HepG2 (cell line): Measurements from ENCODE around the gene C16orf90. TPM values are rescaled to one million over a fixed set of nuclear protein-coding genes. Genes with fewer than 3 reads are reported as not detected.

Experiments used
- GRHL1 ChIP-seq: sonication (generic); formaldehyde crosslinking; conservative IDR thresholded peaks from 2 replicates; pipeline ENCODE4 v1.8.0; 2022; ENCODE audit warnings: missing genetic modification reagents
- HNF4G ChIP-seq, 2 experiments: sonication (generic) in 1 of 2; formaldehyde crosslinking in 1 of 2; IDR thresholded peaks; 2 replicates each; pipeline versions ENCODE4 v1.4.0 to v1.6.1; 2011 to 2020; ENCODE audit warnings: borderline replicate concordance in 2 of 2, low read depth in 2 of 2, mild to moderate bottlenecking in 2 of 2, low read length in 1 of 2, missing genetic modification reagents in 1 of 2, moderate library complexity in 1 of 2
- HNRNPL ChIP-seq: fragments of 200-400 bp; formaldehyde crosslinking; IDR thresholded peaks from 2 replicates; pipeline ENCODE4 v1.6.1; 2017; ENCODE audit warnings: mild to moderate bottlenecking, low read depth, low read length
- JUND ChIP-seq: sonication (generic); formaldehyde crosslinking; IDR thresholded peaks from 2 replicates; pipeline ENCODE4 v1.8.0; 2022; ENCODE audit warnings: mild to moderate bottlenecking, missing genetic modification reagents
- NCOA1 ChIP-seq: sonication (generic); formaldehyde crosslinking; IDR thresholded peaks from 2 replicates; pipeline ENCODE4 v1.9.0; 2021; ENCODE audit warnings: missing genetic modification reagents
- NFE2 ChIP-seq: sonication (generic); formaldehyde crosslinking; IDR thresholded peaks from 2 replicates; pipeline ENCODE4 v1.4.0; 2020; ENCODE audit warnings: missing genetic modification reagents
- NFIC ChIP-seq: IDR thresholded peaks from 2 replicates; pipeline ENCODE4 v1.6.1; 2012; ENCODE audit warnings: mild to moderate bottlenecking, low read length, inconsistent platforms
- PHF5A ChIP-seq: IDR thresholded peaks from one replicate; pipeline ENCODE4 v1.6.1; 2018; ENCODE audit warnings: low read depth, missing genetic modification reagents; ENCODE audit not compliant: unreplicated experiment
- PRPF4 ChIP-seq: fragments of 200-400 bp; formaldehyde crosslinking; IDR thresholded peaks from 2 replicates; pipeline ENCODE4 v1.6.1; 2016; ENCODE audit warnings: low read length, low read depth; ENCODE audit not compliant: poor library complexity, severe bottlenecking
- SKI ChIP-seq: fragments of 450-650 bp; IDR thresholded peaks from one replicate; pipeline ENCODE4 v1.6.1; 2018; ENCODE audit warnings: mild to moderate bottlenecking; ENCODE audit not compliant: partially characterized antibody
- SRSF9 ChIP-seq: fragments of 200-400 bp; formaldehyde crosslinking; IDR thresholded peaks from 2 replicates; pipeline ENCODE4 v1.6.1; 2018; ENCODE audit warnings: borderline replicate concordance, mild to moderate bottlenecking, low read depth, low read length; ENCODE audit not compliant: insufficient read depth, poor library complexity, severe bottlenecking
- TAF1 ChIP-seq: sonication (generic); formaldehyde crosslinking; IDR thresholded peaks from 2 replicates; pipeline ENCODE4 v1.4.0; 2020; ENCODE audit warnings: missing genetic modification reagents
- ZBTB21 ChIP-seq: sonication (generic); formaldehyde crosslinking; IDR thresholded peaks from 2 replicates; pipeline ENCODE4 v1.4.0; 2020; ENCODE audit warnings: missing genetic modification reagents
- ZC3H13 ChIP-seq: sonication (generic); formaldehyde crosslinking; IDR thresholded peaks from 2 replicates; pipeline ENCODE4 v1.8.1; 2023; ENCODE audit warnings: mild to moderate bottlenecking, missing genetic modification reagents, moderate library complexity
- ZIK1 ChIP-seq: sonication (generic); formaldehyde crosslinking; IDR thresholded peaks from 2 replicates; pipeline ENCODE4 v1.5.0; 2020; ENCODE audit warnings: mild to moderate bottlenecking, low read depth, missing genetic modification reagents, borderline replicate concordance
- ZNF3 ChIP-seq: IDR thresholded peaks from 2 replicates; pipeline ENCODE4 v1.7.0; 2017; ENCODE audit warnings: inconsistent platforms
- ZNF326 ChIP-seq: sonication (generic); formaldehyde crosslinking; IDR thresholded peaks from 2 replicates; pipeline ENCODE4 v1.4.0; 2020; ENCODE audit warnings: missing genetic modification reagents, borderline replicate concordance
- ZNF331 ChIP-seq: sonication (generic); formaldehyde crosslinking; IDR thresholded peaks from 2 replicates; pipeline ENCODE4 v1.4.0; 2020; ENCODE audit warnings: missing genetic modification reagents
- ZNF44 ChIP-seq: sonication (generic); formaldehyde crosslinking; IDR thresholded peaks from 2 replicates; pipeline ENCODE4 v1.5.1; 2020; ENCODE audit warnings: mild to moderate bottlenecking, missing genetic modification reagents
- ZNF543 ChIP-seq: sonication (generic); formaldehyde crosslinking; IDR thresholded peaks from 2 replicates; pipeline ENCODE4 v1.4.0; 2020; ENCODE audit warnings: mild to moderate bottlenecking, missing genetic modification reagents
- ZSCAN9 ChIP-seq: IDR thresholded peaks from 2 replicates; pipeline ENCODE4 v1.6.1; 2016; ENCODE audit warnings: borderline replicate concordance
- polyA plus RNA-seq, 8 experiments: library from polyadenylated mRNA; depleted of rRNA in 3 of 8; stranded (reverse) in 7 of 8; unstranded in 1 of 8; fragments of >200 nt; fragmentation: Illumina TruSeq in 4 of 8; extraction: Trizol in 4 of 8; gene quantifications; 2 replicates each; pipeline versions ENCODE4 v1.2.1 to v1.2.3, GENCODE V29; 2011 to 2016; ENCODE audit warnings: low read depth in 4 of 8, missing spikeins in 1 of 8, mixed read lengths in 1 of 8; ENCODE audit not compliant: insufficient read depth in 1 of 8
- total RNA-seq, 5 experiments: library from RNA; depleted of rRNA; stranded (reverse); fragments of >200 nt; fragmentation: Illumina TruSeq; extraction: Trizol; gene quantifications; 2 replicates each; pipeline ENCODE4 v1.2.3, GENCODE V29; 2016; ENCODE audit warnings: low read depth in 1 of 5

Gene C16orf90
- total and polyA plus RNA-seq, 2 of the 13 experiments (the other 11 are each of a cell fraction or from before 2014, with no cell fraction given): not detected

DNA sequence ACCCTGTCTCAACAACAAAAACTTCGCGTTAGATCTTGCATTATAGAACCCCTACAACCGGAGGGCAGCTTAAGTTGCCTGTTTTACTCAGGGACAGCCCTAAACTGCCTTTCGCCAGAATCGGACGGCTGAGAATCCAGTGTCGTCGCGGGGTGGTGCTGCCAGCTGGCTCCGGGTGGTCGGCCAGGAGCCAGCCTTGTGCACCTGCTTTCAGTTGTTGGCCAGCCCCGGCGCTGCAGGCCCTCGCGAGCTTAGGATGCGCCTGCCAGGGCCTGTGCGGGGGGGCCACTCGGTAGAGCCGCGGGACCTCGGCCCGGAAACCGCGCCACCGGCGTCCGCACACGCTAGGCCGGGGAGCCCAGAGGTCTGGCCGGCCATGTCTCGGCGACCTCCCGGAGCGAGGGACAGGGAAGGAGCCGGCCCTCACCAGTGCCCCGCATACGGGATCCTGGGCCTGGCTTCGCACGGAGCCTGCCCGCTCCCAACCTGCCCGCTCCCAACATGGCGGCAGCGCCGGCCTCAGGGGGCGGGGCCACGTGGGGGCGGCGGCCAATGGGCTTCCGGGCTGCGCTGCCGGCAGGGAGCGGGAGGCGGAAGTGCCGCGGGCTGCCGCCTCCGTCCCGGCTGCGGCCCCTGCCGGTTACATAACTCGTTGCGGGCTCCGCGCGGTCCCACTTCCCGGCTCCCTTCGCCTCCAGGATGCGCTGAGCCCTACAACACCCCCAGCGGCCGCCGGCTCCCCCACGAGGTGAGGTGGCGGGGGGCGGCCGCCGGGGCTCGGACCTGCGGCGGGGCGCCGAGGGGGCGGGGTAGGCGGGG, 37.6 kb downstream of the C16orf90 start (continued):
- TF ChIP-seq ZIK1 (CRISPR knock-in tag) (peak; percentile 55; the same call in 1 of the 2 replicates), HNF4G (IDR thresholded peaks at IDR 0.05; ENCODE audit: borderline replicate concordance, low read depth, low read length) (no peak), HNF4G (CRISPR knock-in tag; IDR thresholded peaks at IDR 0.05; ENCODE audit: borderline replicate concordance, low read depth) (no peak), NFE2 (no peak), HNRNPL (0 out of 2 replicates have a peak, but pooled peaks have one; percentile 33), ZNF326 (CRISPR knock-in tag) (no peak), GRHL1 (CRISPR knock-in tag) (no peak), NCOA1 (no peak), ZC3H13 (CRISPR knock-in tag) (peak; percentile 66; the same call in 1 of the 2 replicates), ZNF3 (CRISPR knock-in tag) (0 out of 2 replicates have a peak, but pooled peaks have one; percentile 9), TAF1 (peak; percentile 77), ZBTB21 (CRISPR knock-in tag) (no peak), ZNF331 (peak; percentile 43; the same call in 1 of the 2 replicates), PRPF4 (no peak), SRSF9 (no peak), ZNF44 (no peak; the same call in 1 of the 2 replicates), ZSCAN9 (peak; percentile 67; the same call in 1 of the 2 replicates), SKI (peak; percentile 53), NFIC (no peak), ZNF543 (peak; percentile 84; the same call in 1 of the 2 replicates), PHF5A (no peak), JUND (CRISPR knock-in tag) (0 out of 2 replicates have a peak, but pooled peaks have one; percentile 18)
